Activated CD8-positive, alpha-beta memory T cell treated with anti-CD3 and anti-CD28 coated beads, Interleukin-2, amount 50 U/mL, for 4 hours (primary cell): Measurements from ENCODE around the gene SYNE2.
"Not testable (repeated sequence)": the region's sequence is repeated elsewhere in the genome, so short reads cannot be mapped to it uniquely, and the experiment has no call there.

Source experiments
- DNase-seq: peaks from one replicate; pipeline ENCODE4 v3.0.0-alpha.2; 2020

SYNE2 gene

DNA sequence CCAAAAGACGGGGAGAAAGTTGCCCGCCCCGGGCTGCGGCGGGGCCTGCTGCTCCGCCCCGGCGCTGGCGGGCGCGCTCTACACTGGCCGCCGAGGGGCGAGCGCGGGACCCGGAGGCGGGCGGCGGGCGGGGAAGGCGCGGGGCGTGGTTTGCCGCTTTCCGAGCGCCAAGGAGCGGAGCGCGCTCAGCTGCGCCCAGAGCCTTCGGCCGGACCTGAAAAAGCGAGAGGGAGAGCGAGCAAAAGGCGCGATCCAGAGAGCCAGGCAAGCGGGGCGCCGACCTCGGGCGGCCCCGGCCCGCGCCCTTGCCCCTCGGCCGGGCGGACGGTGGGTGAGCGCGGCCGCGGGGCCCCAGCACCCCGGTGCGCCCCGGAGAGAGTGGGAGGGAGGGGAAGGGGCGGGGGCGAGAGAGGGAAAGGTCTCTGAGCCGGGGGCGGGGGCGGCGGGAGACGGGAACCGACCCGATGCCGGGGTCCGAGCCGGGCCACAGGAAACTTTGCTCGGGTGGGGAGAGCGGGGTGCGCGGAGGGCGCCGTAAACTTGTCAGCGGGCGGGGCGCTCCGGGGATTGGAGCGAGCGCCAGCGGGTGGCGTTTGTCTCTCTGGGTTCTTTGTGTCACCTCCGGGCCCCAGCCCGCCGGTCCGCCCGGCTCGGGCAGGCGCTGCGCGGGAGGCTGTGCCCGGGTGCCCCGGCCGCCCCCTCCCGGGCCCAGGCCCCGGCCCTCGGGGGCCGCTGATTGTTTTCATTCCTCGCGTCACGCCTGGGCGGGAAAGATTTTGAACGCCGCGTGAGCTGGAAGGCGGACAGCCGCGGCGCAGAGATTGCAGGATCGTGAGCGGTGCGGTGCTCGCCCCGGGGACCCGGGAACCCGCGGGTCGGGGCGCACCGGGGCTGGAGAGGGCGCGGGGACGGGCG is at the start of gene SYNE2:
Gene SYNE2, plus strand, starts transcription at position 188 of the 915 bp plus-strand sequence. CDS start 56,145 bp downstream, outside the sequence.
- peak; percentile 85 for DNase-seq

DNA sequence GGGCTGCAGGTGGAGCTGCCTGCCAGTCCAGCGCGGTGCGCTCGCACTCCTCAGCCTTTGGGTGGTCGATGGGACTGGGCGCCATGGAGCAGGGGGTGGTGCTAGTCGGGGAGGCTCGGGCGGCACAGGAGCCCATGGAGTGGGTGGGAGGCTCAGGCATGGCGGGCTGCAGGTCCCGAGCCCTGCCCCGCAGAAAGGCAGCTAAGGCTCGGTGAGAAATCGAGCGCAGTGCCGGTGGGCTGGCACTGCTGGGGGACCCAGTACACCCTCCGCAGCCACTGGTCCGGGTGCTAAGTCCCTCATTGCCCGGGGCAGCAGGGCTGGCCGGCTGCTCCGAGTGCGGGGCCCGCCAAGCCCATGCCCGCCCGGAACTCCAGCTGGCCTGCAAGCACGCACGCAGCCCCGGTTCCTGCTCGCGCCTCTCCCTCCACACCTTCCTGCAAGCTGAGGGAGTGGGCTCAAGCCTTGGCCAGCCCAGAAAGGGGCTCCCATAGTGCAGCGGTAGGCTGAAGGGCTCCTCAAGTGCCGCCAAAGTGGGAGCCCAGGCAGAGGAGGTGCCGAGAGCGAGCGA is 49.5 kb upstream of the SYNE2 start:
- not testable (repeated sequence) for DNase-seq

DNA sequence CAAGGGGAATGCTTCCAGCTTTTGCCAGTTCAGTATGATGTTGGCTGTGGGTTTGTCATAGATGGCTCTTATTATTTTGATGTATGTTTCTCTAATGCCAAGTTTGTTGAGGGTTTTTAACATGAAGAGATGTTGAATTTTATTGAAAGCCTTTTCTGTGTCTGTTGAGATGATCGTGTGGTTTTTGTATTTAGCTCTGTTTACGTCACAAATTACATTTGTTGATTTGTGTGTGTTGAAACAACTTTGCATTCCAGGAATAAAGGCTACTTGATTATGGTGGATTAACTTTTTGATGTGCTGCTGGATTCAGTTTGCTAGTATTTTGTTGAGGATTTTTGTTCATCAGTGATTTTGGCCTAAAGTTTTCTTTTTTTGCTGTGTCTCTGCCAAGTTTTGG is 46.7 kb upstream of the SYNE2 start:
- DNase-seq = not testable (repeated sequence)

DNA sequence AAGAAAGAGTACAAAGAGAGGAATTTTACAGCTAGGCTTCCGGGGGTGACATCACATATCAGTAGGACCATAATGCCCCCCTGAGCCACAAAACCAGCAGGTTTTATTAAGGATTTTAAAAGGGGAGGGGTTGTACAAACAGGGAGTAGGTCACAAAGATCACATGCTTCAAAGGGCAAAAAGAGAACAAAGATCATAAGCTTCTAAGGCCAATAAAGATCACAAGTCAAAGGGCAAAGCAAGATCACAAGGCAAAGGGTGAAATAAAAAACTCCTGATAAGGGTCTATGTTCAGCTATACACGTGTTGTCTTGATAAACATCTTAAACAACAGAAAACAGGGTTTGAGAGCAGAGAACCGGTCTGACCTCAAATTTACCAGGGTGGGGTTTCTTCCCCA is 41.1 kb upstream of the SYNE2 start:
- DNase-seq = not testable (repeated sequence)

DNA sequence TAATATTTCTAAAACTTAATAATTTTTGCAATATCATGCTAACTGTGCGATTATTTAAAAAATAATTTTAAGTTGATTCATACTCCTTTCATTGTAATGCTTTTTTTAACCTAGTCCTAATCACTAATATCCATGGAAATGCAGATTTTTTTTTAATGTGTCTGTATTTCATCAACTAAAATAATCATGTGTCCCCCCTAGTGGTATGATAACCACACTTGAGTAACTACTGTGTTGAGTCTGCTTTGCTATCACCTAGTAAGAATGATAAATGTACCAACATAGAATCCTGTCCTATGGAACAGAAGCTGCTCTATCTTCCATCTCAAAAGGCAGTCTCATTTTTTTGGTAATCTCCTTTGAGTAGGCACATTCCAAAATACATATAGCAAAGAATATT is 19.1 kb upstream of the SYNE2 start:
- DNase-seq = no peak

GRCh38 chr14:63840981-63841380 is 11.8 kb upstream of the SYNE2 start:
- peak; percentile 72 for DNase-seq

DNA sequence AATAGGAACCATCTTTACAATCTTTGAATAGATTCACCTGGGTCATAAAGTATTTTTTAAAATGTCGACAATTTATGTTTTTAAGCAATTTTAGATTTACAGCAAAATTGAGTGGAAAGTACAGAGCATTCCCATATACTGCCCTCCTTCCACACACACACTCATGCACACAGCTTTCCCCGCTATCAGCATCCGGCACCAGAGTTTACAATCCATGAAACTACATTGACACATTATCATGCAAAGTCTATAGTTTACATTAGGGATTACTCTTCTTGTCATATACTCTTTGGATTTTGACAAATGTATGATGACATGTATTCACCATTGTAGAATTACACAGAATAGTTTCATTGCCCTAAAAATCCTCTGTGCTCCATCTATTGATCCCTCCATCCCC is 9.0 kb upstream of the SYNE2 start:
- DNase-seq = no peak

- no peak for DNase-seq
Measured at GRCh38 chr14:63848890-63849289, 3.9 kb upstream of the SYNE2 start.

DNA sequence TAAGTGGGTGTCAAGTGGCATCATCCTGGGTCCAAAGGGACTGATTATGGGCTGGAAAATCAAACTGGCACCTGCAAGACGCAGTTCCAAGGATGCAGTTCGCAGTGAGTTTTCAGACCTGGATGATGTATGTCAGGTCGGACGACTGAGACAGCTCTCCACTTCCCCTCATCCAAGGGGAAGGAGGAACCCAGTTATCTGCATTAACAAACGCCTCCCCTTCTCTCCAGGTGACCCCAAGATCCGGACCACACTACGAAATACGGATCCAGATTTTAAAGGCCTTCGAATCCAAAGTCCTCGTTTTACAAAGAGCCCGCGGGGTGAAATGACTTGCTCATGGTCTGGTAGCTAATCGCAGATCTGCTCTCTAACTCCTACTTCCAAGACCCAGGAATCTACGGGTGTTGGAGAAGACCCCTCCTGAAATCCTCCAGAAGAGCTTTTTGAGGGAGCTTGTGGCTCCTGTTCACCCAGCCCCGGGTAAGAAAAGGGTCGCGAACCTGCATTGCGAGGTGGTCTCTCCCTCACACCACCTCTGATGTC is 460 bp upstream of the SYNE2 start:
- no peak for DNase-seq

GRCh38 chr14:63853831-63854293 is 1.1 kb downstream of the SYNE2 start:
- peak; percentile 45 for DNase-seq

DNA sequence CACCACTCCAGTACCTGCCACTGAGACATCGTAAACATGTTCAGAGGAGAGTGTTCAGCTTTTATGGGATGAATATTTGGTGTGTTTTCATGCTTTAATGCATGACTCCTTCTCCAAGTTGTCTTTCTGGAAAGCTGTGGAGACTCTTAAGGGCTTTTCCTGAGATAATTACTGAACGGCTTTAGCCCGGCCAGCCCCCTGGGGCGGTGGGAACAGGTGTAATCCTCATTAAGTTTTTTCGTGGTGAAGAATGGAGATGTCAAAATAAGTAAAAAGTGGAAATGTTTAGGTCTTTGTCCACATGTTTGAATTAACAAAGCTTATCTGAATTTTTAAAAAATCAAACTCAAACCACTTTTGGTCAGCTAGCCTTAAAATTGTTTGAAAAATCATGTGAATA is 1.5 kb downstream of the SYNE2 start:
- DNase-seq = no peak

DNA sequence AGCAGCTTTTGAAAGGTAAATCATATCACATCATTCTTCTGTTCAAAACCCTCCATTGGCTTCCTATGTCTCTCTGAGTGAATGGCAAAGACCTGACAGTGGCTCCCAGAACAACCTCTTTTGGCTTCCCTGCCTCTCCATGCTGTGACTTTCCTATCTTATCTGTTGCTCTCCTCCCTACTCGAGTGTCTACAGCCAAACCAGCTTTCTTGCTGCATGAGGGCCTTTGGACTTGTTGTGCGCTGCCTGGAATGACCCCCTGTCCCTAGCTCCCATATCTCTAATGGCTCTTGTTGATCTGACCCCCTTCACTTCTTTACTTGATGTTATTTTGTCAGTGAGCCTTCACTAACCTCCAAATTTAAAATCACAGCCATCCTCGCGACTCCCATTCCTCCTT is 2.5 kb downstream of the SYNE2 start:
- no peak for DNase-seq

- no peak for DNase-seq
Measured at GRCh38 chr14:63857466-63858030, 4.7 kb downstream of the SYNE2 start.

GRCh38 chr14:63860146-63860545 is 7.3 kb downstream of the SYNE2 start:
- DNase-seq = no peak

GRCh38 chr14:63862163-63862562 is 9.4 kb downstream of the SYNE2 start:
- DNase-seq = no peak

DNA sequence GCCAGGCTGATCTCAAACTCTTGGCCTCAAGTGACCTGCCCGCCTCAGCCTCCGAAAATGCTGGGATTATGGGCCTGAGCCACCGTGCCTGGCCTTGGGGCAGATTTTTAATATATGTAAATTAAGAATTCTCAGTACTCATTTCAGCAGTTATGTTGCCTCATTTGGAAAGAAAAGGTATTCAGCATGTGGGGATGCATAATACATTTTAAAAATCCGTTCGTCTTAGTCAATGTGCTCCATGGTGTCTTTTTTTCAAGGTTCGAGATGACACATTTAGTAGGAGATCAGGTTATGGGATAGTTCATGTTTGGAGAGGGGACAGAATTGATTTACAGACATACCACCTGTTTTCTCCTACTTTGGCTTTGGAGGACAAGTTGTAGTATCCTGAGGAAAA is 10.2 kb downstream of the SYNE2 start:
- no peak for DNase-seq

- not testable (repeated sequence) for DNase-seq
Measured at GRCh38 chr14:63864775-63865174, 12.0 kb downstream of the SYNE2 start.

- peak; percentile 23 for DNase-seq
Measured at GRCh38 chr14:63867933-63868921, 15.4 kb downstream of the SYNE2 start.

DNA sequence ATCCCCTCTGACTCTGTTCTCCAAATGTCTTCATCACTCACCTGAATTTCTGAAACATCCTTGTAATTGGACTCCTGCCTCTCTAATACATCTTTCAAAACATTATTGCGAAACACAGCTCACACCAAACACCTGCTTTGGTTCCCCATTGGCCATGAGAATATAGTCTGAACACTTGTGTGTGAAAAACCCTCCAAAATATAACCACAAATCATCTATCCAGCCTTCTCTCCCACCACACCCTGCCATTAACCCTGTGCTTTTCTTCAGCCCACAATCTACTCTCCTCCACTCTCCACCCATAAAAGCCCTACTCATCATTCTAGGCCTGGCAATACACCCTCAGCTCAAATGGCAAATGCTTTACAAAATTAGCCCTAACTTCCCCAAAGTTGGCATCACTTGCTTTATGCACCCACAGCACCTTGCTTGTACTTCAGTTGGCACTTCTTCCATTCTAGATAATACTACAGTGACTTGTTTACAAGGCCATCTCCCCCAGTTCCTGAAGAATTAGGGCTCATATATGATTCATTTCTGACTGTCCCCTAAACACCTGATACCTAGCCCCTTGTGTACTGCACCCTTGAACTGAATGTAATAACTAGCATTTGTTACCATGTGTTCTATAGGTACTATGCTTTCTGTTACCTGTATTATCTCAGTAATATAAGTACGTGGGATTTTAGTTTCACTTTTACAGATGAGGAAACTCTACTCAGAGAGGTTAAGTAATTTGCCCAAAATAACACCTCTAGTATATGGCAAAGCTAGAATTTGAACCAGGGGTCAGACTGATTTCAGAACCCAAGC is 17.3 kb downstream of the SYNE2 start:
- DNase-seq = not testable (repeated sequence)

DNA sequence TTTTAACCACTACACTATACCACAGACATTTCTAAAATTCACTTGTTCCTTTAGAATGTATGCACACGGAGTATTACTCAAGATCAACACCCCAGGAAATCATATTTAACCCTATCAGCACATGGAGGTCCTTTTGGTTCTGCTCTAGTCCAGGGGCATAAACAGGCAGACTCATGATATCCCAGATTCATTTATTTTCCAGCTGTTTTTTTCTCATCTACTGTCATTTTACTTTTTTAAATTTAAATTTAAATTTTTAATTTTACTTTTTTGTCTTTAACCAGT is 17.9 kb downstream of the SYNE2 start:
- DNase-seq = not testable (repeated sequence)

- no peak for DNase-seq
Measured at GRCh38 chr14:63874223-63874622, 21.4 kb downstream of the SYNE2 start.

GRCh38 chr14:63875311-63875710 is 22.5 kb downstream of the SYNE2 start:
- DNase-seq = no peak
